Fibroblast of pulmonary artery (primary cell): ENCODE data around the gene ITPR2.

Source experiments
- DNase-seq: peaks from one replicate; pipeline ENCODE4 v3.0.0-alpha.2; 2010; ENCODE audit warnings: low read depth
- H3K4me3 ChIP-seq: replicated peaks from 2 replicates; pipeline ENCODE4 v1.5.1; 2011; ENCODE audit warnings: low read depth, mild to moderate bottlenecking, control low read depth, low read length, moderate library complexity
- CTCF ChIP-seq: IDR thresholded peaks from 2 replicates; pipeline ENCODE4 v1.5.1; 2011; ENCODE audit warnings: mild to moderate bottlenecking, control low read depth, low read length, inconsistent platforms; ENCODE audit errors: missing control alignments

The ITPR2 gene

GRCh38 chr12:26809611-26810285 is 23.2 kb downstream of the ITPR2 start:
- no peak overlapping the region for H3K4me3 ChIP-seq
- no peak for DNase-seq
- no peak for TF ChIP-seq CTCF

GRCh38 chr12:26808766-26809476 is 24.1 kb downstream of the ITPR2 start:
- H3K4me3 ChIP-seq = no peak overlapping the region
- TF ChIP-seq CTCF = no peak
- no peak for DNase-seq

- H3K4me3 ChIP-seq = no peak overlapping the region
- no peak for DNase-seq
- no peak for TF ChIP-seq CTCF
Observed at GRCh38 chr12:26807292-26807691, 25.7 kb downstream of the ITPR2 start.

- DNase-seq = no peak
- H3K4me3 ChIP-seq = no peak overlapping the region
- no peak for TF ChIP-seq CTCF
Observed at GRCh38 chr12:26806556-26806955, 26.4 kb downstream of the ITPR2 start.

- TF ChIP-seq CTCF = no peak
- H3K4me3 ChIP-seq = no peak overlapping the region
- no peak for DNase-seq
Observed at GRCh38 chr12:26805401-26805971, 27.5 kb downstream of the ITPR2 start.

GRCh38 chr12:26803552-26803951 is 29.4 kb downstream of the ITPR2 start:
- TF ChIP-seq CTCF = no peak
- no peak overlapping the region for H3K4me3 ChIP-seq
- DNase-seq = peak; percentile 43

- no peak for TF ChIP-seq CTCF
- no peak for DNase-seq
- H3K4me3 ChIP-seq = no peak overlapping the region
Observed at GRCh38 chr12:26801486-26801885, 31.5 kb downstream of the ITPR2 start.
